Measurements from ENCODE around the gene POLR2B. TPM values are rescaled to one million over a fixed set of nuclear protein-coding genes. Genes with fewer than 3 reads are reported as not detected.

Gene POLR2B
- total RNA-seq, 2 experiments from 2014 or later: 95.8 to 104 TPM

GRCh38 chr4:57077550-57078343 lies 99.1 kb downstream of the POLR2B start:
- Mint-ChIP-seq H3K4me3 (no peak overlapping the region), H3K36me3 (ENCODE audit: low read depth) (no peaks in the 10 kb centered on the region), H3K9me3 (no peaks in the 10 kb centered on the region), H3K4me1 (ENCODE audit: low read depth) (no peaks in the 10 kb centered on the region), H3K27ac (no peak overlapping the region), H3K27me3 (ENCODE audit: low read depth) (peaks cover 10% of the 10 kb centered on the region)
- CTCF ChIA-PET: no interaction called here
- DNase-seq: no peak
- intact Hi-C loops (cut with micrococcal nuclease): no loop called here

DNA sequence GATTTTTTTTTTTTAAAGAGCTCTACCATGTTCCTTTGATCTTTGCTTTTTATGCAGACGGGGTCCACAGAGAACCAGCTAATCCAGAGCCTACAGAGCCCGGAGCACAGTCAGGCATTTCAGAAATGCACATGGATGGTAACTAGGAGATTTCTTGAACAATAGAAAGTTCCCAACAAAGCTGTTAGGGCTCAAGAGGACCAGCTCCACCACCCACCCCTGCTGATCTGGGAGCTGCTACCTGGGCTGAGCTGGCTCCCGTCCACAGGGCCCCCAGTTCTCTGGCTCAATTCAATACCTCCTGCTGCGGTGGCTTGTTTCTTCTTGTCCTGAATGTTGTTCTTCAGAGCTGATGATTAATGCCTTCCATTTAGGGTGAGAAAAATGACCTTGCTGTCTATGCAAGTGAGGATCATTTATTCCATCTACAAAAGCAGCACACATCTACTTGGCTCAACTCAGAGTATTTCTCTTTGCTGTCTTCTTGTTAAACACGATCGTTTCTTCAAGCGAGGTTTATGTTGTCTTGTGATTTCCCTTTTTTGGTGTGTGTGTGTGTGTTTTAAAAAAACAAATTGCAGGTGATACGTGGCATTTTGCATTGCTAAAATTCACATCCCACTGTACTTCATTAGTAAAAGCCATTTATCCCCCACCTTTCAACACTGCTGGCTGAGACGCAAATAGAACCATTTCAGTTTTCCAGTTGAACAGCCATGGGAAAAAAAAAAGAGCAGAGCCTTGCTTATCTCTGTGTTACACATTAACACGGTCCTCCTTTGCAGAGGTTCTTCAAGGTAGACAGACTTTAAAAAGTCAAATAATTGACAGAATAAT lies 100.2 kb downstream of the POLR2B start:
- Mint-ChIP-seq H3K4me1 (ENCODE audit: low read depth) (no peaks in the 10 kb centered on the region), H3K27me3 (ENCODE audit: low read depth) (peaks cover 8% of the 10 kb centered on the region), H3K4me3 (no peak overlapping the region), H3K27ac (no peak overlapping the region), H3K36me3 (ENCODE audit: low read depth) (no peaks in the 10 kb centered on the region), H3K9me3 (no peaks in the 10 kb centered on the region)
- DNase-seq: no peak
- intact Hi-C loops (cut with micrococcal nuclease): no loop called here
- CTCF ChIA-PET: interaction anchor here (0.6 kb wide), 1 partner anchor 50 kb away, joined by 3 read pairs; no protein-coding TSS in a partner anchor

Other genes starting within 250 kb of the POLR2B start
- gene SPINK2, start 157.2 kb upstream of the POLR2B start, total RNA-seq: 1 to 10 TPM in 1 of 2 experiments, under 1 TPM in 1; 0.83 to 1.4 TPM
- 10 to 100 TPM; 35.6 to 36.8 TPM for gene REST, start 71.0 kb upstream of the POLR2B start, total RNA-seq
- gene NOA1, start 1.3 kb upstream of the POLR2B start, total RNA-seq: 10 to 100 TPM; 25.4 to 26.0 TPM
- gene IGFBP7, start 131.5 kb downstream of the POLR2B start, total RNA-seq: under 1 TPM in 1 of 2 experiments, not detected in 1; 0.17 TPM